Mammary epithelial cell (primary cell): Measurements from ENCODE around the gene CRACDL.

Experiments
- CTCF ChIP-seq, 2 donors: IDR thresholded peaks in 1 of 2; conservative IDR thresholded peaks in 1 of 2; 2 replicates each; pipeline ENCODE4 v1.5.1; 2011 to 2012; ENCODE audit warnings: inconsistent platforms in 2 of 2, low read length in 2 of 2, mild to moderate bottlenecking in 2 of 2, control low read depth in 1 of 2, low read depth in 1 of 2; ENCODE audit not compliant: insufficient read depth in 1 of 2; ENCODE audit errors: extremely low read depth in 1 of 2
- EZH2 ChIP-seq: IDR thresholded peaks from 2 replicates; pipeline ENCODE4 v1.6.1; 2012; ENCODE audit warnings: low read length, inconsistent platforms, borderline replicate concordance

GRCh38 chr2:98761267-98761781 is 174.7 kb downstream of the CRACDL start:
- TF ChIP-seq EZH2 = no peak
- no peak for TF ChIP-seq CTCF (conservative IDR thresholded peaks at IDR 0.05 in 1 of 2, IDR thresholded peaks at IDR 0.05 in 1 of 2; ENCODE audit: extremely low read depth in 1 of 2, insufficient read depth in 1 of 2, low read depth in 1 of 2, low read length in 2 of 2)
